GM19467 (cell line): Measurements from ENCODE around the gene MCF2L2.
"Not testable (repeated sequence)": the region's sequence is repeated elsewhere in the genome, so short reads cannot be mapped to it uniquely, and the experiment has no call there.

ENCODE experiments used
- ATAC-seq: cut with Tn5 transposase; IDR thresholded peaks from one replicate; pipeline ENCODE4 v1.9.1; 2021; ENCODE audit warnings: mild to moderate bottlenecking, moderate library complexity; ENCODE audit not compliant: unreplicated experiment

Gene MCF2L2

GRCh38 chr3:183396662-183397391 lies 31.6 kb downstream of the MCF2L2 start:
- no peak for ATAC-seq

GRCh38 chr3:183394150-183394549 lies 34.3 kb downstream of the MCF2L2 start:
- ATAC-seq = no peak

- no peak for ATAC-seq
Observed at GRCh38 chr3:183393625-183394024, 34.8 kb downstream of the MCF2L2 start.

GRCh38 chr3:183392186-183393034 lies 36.0 kb downstream of the MCF2L2 start:
- no peak for ATAC-seq

DNA sequence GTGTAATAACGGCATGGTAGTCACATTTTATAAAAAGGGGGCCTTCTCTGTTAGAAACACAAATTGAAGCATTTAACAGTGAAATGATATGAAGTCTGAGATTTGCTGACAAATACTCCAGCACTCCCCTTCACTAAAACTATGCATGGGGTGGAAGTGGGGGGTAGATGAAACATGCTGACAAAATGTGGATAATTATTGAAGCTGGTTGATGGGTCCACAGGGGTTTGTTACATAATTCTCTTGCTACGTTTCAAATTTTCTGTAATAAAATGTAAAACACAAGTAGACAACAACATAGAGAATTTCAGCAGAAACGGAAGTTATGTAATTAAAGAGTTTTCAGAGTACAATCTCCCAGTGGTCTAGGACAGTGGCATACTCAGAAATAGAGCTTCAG lies 37.0 kb downstream of the MCF2L2 start:
- no peak for ATAC-seq

GRCh38 chr3:183390844-183391243 lies 37.6 kb downstream of the MCF2L2 start:
- ATAC-seq = no peak

DNA sequence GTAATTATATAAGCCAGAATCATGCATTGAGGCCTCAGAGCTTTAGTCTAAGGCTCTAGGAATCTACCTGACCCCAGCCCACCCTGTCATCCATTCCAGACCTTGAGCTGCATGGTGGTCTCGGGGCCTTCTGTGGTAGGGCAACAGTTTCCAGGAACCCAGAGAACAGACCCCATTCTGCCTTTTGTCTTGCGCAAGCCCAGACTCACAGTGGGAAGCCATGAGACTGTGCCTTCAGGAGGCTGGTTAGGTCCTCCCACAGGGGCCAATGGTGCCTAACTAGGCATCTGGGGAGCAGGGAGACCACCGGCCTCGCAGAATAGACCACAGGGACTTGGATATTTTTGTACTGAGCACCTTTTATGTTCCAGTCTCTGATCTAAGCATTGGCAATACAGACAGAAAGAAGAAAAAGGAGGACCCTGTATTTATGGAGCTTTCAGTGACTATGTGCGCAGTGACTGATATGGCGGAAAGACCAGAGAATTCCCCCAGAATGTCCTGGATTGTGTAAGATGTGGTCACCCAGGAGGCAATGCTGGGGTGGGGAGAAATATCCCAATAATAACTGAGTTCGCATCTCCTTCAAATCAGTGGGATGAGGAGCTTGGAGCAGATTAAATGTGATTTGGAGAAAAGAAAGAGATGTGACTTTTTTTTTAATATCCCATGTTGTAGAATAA lies 40.1 kb downstream of the MCF2L2 start:
- no peak for ATAC-seq

GRCh38 chr3:183387797-183388196 lies 40.6 kb downstream of the MCF2L2 start:
- ATAC-seq = no peak

GRCh38 chr3:183386651-183387050 lies 41.8 kb downstream of the MCF2L2 start:
- no peak for ATAC-seq

- no peak for ATAC-seq
Observed at GRCh38 chr3:183385698-183386613, 42.5 kb downstream of the MCF2L2 start.

DNA sequence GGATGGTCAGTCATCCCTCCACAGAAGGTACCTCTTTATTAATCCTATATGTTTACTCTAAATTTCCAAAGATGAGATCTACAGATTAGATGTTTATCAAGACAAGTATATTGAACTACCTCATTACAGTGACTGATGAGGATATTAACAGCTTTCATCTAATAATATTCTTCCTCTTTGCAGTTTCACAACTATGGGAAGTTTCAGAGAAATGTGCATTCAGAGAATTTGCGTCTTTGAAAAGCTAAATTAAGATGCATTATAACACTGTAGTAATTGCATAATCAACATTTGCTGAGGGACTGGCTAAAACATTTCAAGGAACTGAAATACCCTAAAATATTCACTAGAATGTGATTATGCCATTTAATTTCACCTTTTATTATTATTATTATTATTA lies 46.7 kb downstream of the MCF2L2 start:
- ATAC-seq = no peak

- ATAC-seq = no peak
Observed at GRCh38 chr3:183381179-183381578, 47.2 kb downstream of the MCF2L2 start.

- ATAC-seq = no peak
Observed at GRCh38 chr3:183378951-183379350, 49.5 kb downstream of the MCF2L2 start.

- no peak for ATAC-seq
Observed at GRCh38 chr3:183378545-183378944, 49.9 kb downstream of the MCF2L2 start.

- ATAC-seq = no peak
Observed at GRCh38 chr3:183378008-183378407, 50.4 kb downstream of the MCF2L2 start.

GRCh38 chr3:183377307-183377959 lies 51.0 kb downstream of the MCF2L2 start:
- no peak for ATAC-seq

GRCh38 chr3:183375787-183376186 lies 52.6 kb downstream of the MCF2L2 start:
- ATAC-seq = no peak

GRCh38 chr3:183375337-183375736 lies 53.1 kb downstream of the MCF2L2 start:
- ATAC-seq = no peak

DNA sequence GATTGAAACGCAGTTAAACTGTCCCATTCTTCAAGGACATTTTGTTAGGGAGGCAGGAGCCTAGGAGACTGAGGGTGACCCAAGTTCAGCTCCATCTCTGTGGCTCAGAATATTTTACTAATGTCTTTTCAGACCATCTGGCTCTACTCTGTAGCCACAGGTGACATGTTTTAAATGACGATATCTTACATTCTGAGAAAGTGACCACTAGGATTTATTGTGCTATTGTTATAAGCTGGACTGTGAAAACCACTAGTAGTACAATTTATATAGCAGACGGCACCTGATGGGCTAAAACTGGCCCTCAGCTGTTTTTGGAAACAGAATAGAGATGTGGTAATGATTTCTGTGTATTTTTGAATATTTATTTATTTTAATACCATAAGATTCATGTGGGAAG lies 55.5 kb downstream of the MCF2L2 start:
- no peak for ATAC-seq

- not testable (repeated sequence) for ATAC-seq
Observed at GRCh38 chr3:183371600-183371968, 56.8 kb downstream of the MCF2L2 start.
